ENCODE results near the gene LIFR.

DNA sequence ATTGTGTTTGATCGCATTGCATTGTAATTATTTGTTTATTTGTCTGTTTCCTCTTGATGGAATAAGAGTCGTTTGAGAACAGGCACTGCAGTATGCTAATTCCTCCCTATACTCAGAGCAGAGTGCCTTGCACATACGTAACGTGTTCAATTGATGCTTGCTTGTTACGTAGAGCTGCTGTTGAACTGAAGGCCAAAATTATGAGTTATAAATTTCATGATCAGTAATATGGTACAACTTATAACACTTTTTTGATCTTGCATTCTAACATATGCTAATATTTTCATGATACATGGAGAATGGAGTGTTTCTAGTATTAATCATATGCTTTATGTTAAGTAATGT is 26.5 kb upstream of the LIFR start:
- TF ChIP-seq, protein P1, sequence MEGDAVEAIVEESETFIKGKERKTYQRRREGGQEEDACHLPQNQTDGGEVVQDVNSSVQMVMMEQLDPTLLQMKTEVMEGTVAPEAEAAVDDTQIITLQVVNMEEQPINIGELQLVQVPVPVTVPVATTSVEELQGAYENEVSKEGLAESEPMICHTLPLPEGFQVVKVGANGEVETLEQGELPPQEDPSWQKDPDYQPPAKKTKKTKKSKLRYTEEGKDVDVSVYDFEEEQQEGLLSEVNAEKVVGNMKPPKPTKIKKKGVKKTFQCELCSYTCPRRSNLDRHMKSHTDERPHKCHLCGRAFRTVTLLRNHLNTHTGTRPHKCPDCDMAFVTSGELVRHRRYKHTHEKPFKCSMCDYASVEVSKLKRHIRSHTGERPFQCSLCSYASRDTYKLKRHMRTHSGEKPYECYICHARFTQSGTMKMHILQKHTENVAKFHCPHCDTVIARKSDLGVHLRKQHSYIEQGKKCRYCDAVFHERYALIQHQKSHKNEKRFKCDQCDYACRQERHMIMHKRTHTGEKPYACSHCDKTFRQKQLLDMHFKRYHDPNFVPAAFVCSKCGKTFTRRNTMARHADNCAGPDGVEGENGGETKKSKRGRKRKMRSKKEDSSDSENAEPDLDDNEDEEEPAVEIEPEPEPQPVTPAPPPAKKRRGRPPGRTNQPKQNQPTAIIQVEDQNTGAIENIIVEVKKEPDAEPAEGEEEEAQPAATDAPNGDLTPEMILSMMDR (conservative IDR thresholded peaks at IDR 0.05; ENCODE audit: low read depth, low read length), result no peak
- TF ChIP-seq RAD21 (IDR thresholded peaks at IDR 0.05; ENCODE audit: low read length) (no peak), POLR2A (IDR thresholded peaks at IDR 0.05; ENCODE audit: low read depth, low read length) (no peak), SMC3 (IDR thresholded peaks at IDR 0.05; ENCODE audit: low read depth, low read length) (no peak), CEBPB (IDR thresholded peaks at IDR 0.05; ENCODE audit: low read depth, low read length) (no peak), CHD1 (IDR thresholded peaks at IDR 0.05; ENCODE audit: low read depth, low read length) (no peak), MAZ (IDR thresholded peaks at IDR 0.05; ENCODE audit: borderline replicate concordance, low read depth, low read length) (no peak), RFX5 (IDR thresholded peaks at IDR 0.05; ENCODE audit: low read depth, low read length) (no peak), RCOR1 (IDR thresholded peaks at IDR 0.05; ENCODE audit: insufficient replicate concordance, low read length) (no peak)
- TF ChIP-seq, protein P2, sequence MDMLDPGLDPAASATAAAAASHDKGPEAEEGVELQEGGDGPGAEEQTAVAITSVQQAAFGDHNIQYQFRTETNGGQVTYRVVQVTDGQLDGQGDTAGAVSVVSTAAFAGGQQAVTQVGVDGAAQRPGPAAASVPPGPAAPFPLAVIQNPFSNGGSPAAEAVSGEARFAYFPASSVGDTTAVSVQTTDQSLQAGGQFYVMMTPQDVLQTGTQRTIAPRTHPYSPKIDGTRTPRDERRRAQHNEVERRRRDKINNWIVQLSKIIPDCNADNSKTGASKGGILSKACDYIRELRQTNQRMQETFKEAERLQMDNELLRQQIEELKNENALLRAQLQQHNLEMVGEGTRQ (IDR thresholded peaks at IDR 0.05; ENCODE audit: low read depth, low read length), result no peak
- TF ChIP-seq, protein P3, sequence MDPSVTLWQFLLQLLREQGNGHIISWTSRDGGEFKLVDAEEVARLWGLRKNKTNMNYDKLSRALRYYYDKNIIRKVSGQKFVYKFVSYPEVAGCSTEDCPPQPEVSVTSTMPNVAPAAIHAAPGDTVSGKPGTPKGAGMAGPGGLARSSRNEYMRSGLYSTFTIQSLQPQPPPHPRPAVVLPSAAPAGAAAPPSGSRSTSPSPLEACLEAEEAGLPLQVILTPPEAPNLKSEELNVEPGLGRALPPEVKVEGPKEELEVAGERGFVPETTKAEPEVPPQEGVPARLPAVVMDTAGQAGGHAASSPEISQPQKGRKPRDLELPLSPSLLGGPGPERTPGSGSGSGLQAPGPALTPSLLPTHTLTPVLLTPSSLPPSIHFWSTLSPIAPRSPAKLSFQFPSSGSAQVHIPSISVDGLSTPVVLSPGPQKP (IDR thresholded peaks at IDR 0.05; ENCODE audit: borderline replicate concordance, low read depth, low read length), result no peak
